SK-N-SH (cell line): ENCODE results near the gene SPNS1. TPM values are rescaled to one million over a fixed set of nuclear protein-coding genes. Genes with fewer than 3 reads are reported as not detected.

ENCODE experiments used
- CTCF ChIA-PET: fragments of 300-600, 350-600 bp; formaldehyde crosslinking; extraction: SDS; loops from one replicate; lab custom pipeline; 2021; lab: Yijun Ruan, JAX
- POLR2A ChIA-PET: fragments of 350-600 bp; sonication (Branson Sonifier 250); formaldehyde crosslinking; extraction: SDS; loops from one replicate; lab custom pipeline; 2020; ENCODE audit warnings: antibody characterized with exemption, inconsistent platforms; lab: Yijun Ruan, JAX
- DNase-seq: peaks from one replicate; pipeline ENCODE4 v3.0.0; 2012
- H2AFZ ChIP-seq: fragments of 200-600 bp; sonication (generic); 2 replicates; pipeline ENCODE4 v1.8.1; 2016; ENCODE audit warnings: antibody characterized with exemption, mild to moderate bottlenecking, low read depth
- H3F3A ChIP-seq: fragments of 200-600 bp; sonication (generic); replicated peaks from 2 replicates; pipeline ENCODE3; 2016; ENCODE audit warnings: antibody characterized with exemption, mild to moderate bottlenecking; ENCODE audit not compliant: insufficient read depth
- H3K27ac ChIP-seq, 2 experiments: fragments of 200-500 bp in 1 of 2; fragments of 200-600 bp in 1 of 2; sonication (Bioruptor generic) in 1 of 2; sonication (generic), shearing (Covaris generic) in 1 of 2; 2 replicates each; pipeline versions ENCODE4 v1.5.1 to v1.6.1; 2014 to 2016; ENCODE audit warnings: low read depth in 2 of 2, inconsistent platforms in 1 of 2, low read length in 1 of 2, mild to moderate bottlenecking in 1 of 2, mixed read lengths in 1 of 2
- H3K27me3 ChIP-seq: fragments of 200-600 bp; sonication (generic), shearing (Covaris generic); 2 replicates; pipeline ENCODE4 v1.6.1; 2016; ENCODE audit warnings: mixed run types; ENCODE audit not compliant: insufficient read depth
- H3K36me3 ChIP-seq, 2 experiments: fragments of 200-500 bp in 1 of 2; fragments of 200-600 bp in 1 of 2; sonication (Bioruptor generic) in 1 of 2; sonication (generic) in 1 of 2; replicated peaks in 1 of 2; 2 replicates each; pipeline versions ENCODE3 to v1.5.1; 2014 to 2016; ENCODE audit warnings: low read length in 1 of 2, mild to moderate bottlenecking in 1 of 2; ENCODE audit not compliant: insufficient read depth in 2 of 2, control insufficient read depth in 1 of 2
- H3K4me1 ChIP-seq, 2 experiments: fragments of 200-500 bp in 1 of 2; fragments of 200-600 bp in 1 of 2; sonication (Bioruptor generic) in 1 of 2; sonication (generic), shearing (Covaris generic) in 1 of 2; 2 replicates each; pipeline versions ENCODE4 v1.5.1 to v1.6.1; 2014 to 2016; ENCODE audit warnings: low read depth in 1 of 2, low read length in 1 of 2, mixed run types in 1 of 2; ENCODE audit not compliant: insufficient read depth in 2 of 2, control insufficient read depth in 1 of 2
- H3K4me2 ChIP-seq: fragments of 200-600 bp; sonication (generic), shearing (Covaris generic); 2 replicates; pipeline ENCODE4 v1.6.1; 2017; ENCODE audit warnings: mixed run types
- H3K4me3 ChIP-seq, 2 experiments: fragments of 200-500 bp in 1 of 2; fragments of 200-600 bp in 1 of 2; sonication (Bioruptor generic) in 1 of 2; sonication (generic), shearing (Covaris generic) in 1 of 2; 2 replicates each; pipeline versions ENCODE4 v1.5.1 to v1.8.1; 2014 to 2016; ENCODE audit warnings: low read depth in 2 of 2, inconsistent platforms in 1 of 2, low read length in 1 of 2, mild to moderate bottlenecking in 1 of 2, mixed read lengths in 1 of 2, moderate library complexity in 1 of 2
- H3K79me2 ChIP-seq: fragments of 200-600 bp; sonication (generic); 2 replicates; pipeline ENCODE4 v1.8.1; 2017; ENCODE audit warnings: mild to moderate bottlenecking; ENCODE audit not compliant: insufficient read depth
- H3K9ac ChIP-seq: fragments of 200-600 bp; sonication (generic); 2 replicates; pipeline ENCODE4 v1.6.1; 2017; ENCODE audit warnings: mixed run types
- H3K9me2 ChIP-seq: fragments of 200-600 bp; sonication (generic); 2 replicates; pipeline ENCODE4 v1.6.1; 2017; ENCODE audit warnings: mixed run types
- H3K9me3 ChIP-seq: fragments of 200-600 bp; sonication (generic); 2 replicates; pipeline ENCODE4 v1.6.1; 2017; ENCODE audit warnings: mixed run types, mild to moderate bottlenecking, moderate library complexity
- H4K20me1 ChIP-seq: fragments of 200-600 bp; sonication (generic); 2 replicates; pipeline ENCODE4 v1.6.1; 2017; ENCODE audit warnings: mild to moderate bottlenecking, mixed run types; ENCODE audit not compliant: insufficient read depth
- CTCF ChIP-seq: fragments of 200-600 bp; sonication (generic); IDR thresholded peaks from 2 replicates; pipeline ENCODE4 v1.6.1; 2017; ENCODE audit warnings: antibody characterized with exemption, mild to moderate bottlenecking, moderate library complexity
- NRF1 ChIP-seq: IDR thresholded peaks from 2 replicates; pipeline ENCODE4 v1.6.1; 2012; ENCODE audit warnings: low read depth, mild to moderate bottlenecking, low read length
- PBX3 ChIP-seq: IDR thresholded peaks from 2 replicates; pipeline ENCODE4; 2012
- RAD21 ChIP-seq: IDR thresholded peaks from 2 replicates; pipeline ENCODE4 v1.6.1; 2012; ENCODE audit warnings: mild to moderate bottlenecking, low read length
- RXRA ChIP-seq: IDR thresholded peaks from 2 replicates; pipeline ENCODE4 v1.4.0; 2012; ENCODE audit warnings: low read depth, mild to moderate bottlenecking, borderline replicate concordance
- WGBS: methylation state at CpG from one replicate; pipeline ENCODE4 v1.1.6; 2017; ENCODE audit warnings: low lambda C conversion rate; 5-methylcytosine and 5-hydroxymethylcytosine counted together
- polyA plus RNA-seq, 3 experiments: library from polyadenylated mRNA; depleted of rRNA; stranded (reverse); fragments of >200 nt; gene quantifications; 2 replicates each; pipeline ENCODE4 v1.2.3, GENCODE V29; 2012
- TF ChIP-seq, protein P1 (sequence below): IDR thresholded peaks from 2 replicates; pipeline ENCODE4 v1.4.0; 2012; ENCODE audit warnings: low read depth, borderline replicate concordance

SPNS1 gene
- polyA plus RNA-seq, 1 of the 3 experiments (the other 2 are of a cell fraction) = 41.1 TPM

- no peaks in the 10 kb centered on the region for H3K79me2 ChIP-seq
- no peaks in the 10 kb centered on the region for H3K9me3 ChIP-seq
- ChIA-PET POLR2A (no interaction called here), CTCF (interaction anchor here (0.6 kb wide), 1 partner anchor 9 kb away, joined by 3 read pairs; no protein-coding TSS in a partner anchor)
- H3K4me3 ChIP-seq = no peak overlapping the region
- no peak overlapping the region for H2AFZ ChIP-seq
- TF ChIP-seq NRF1 = no peak
- 0 out of 2 replicates have a peak, but pooled peaks have one; percentile 8 for TF ChIP-seq CTCF
- peak; percentile 6; the same call in 1 of the 2 replicates for TF ChIP-seq RAD21
- H3K4me2 ChIP-seq = no peak overlapping the region
- H3F3A ChIP-seq = no peaks in the 10 kb centered on the region
- 63% methylated on average over 5 of the region's 8 CpGs for WGBS
- no peaks in the 10 kb centered on the region for H3K36me3 ChIP-seq
- H4K20me1 ChIP-seq = no peaks in the 10 kb centered on the region
- no peaks in the 10 kb centered on the region for H3K27me3 ChIP-seq
- peak; percentile 42 for DNase-seq
- H3K9me2 ChIP-seq = no peaks in the 10 kb centered on the region
- no peaks in the 10 kb centered on the region for H3K4me1 ChIP-seq
- no peak overlapping the region for H3K27ac ChIP-seq
- H3K9ac ChIP-seq = no peak overlapping the region
Observed at GRCh38 chr16:29011112-29011511, 36.5 kb downstream of the SPNS1 start.

- ChIA-PET POLR2A (no interaction called here), CTCF (no interaction called here)
- Histone ChIP-seq H4K20me1 (no peaks in the 10 kb centered on the region), H3K9me2 (no peaks in the 10 kb centered on the region), H3K4me1 (no peaks in the 10 kb centered on the region), H3K27ac (no peak overlapping the region), H3K4me3 (no peak overlapping the region), H3K4me2 (no peak overlapping the region), H3K79me2 (no peaks in the 10 kb centered on the region), H2AFZ (no peak overlapping the region), H3F3A (no peaks in the 10 kb centered on the region), H3K27me3 (no peaks in the 10 kb centered on the region), H3K9me3 (no peaks in the 10 kb centered on the region), H3K9ac (no peak overlapping the region), H3K36me3 (no peaks in the 10 kb centered on the region)
- DNase-seq = no peak
- WGBS = 58% methylated on average over 4 of the region's 4 CpGs
- no peak for TF ChIP-seq PBX3
- no peak for TF ChIP-seq RXRA
- TF ChIP-seq, protein P1, sequence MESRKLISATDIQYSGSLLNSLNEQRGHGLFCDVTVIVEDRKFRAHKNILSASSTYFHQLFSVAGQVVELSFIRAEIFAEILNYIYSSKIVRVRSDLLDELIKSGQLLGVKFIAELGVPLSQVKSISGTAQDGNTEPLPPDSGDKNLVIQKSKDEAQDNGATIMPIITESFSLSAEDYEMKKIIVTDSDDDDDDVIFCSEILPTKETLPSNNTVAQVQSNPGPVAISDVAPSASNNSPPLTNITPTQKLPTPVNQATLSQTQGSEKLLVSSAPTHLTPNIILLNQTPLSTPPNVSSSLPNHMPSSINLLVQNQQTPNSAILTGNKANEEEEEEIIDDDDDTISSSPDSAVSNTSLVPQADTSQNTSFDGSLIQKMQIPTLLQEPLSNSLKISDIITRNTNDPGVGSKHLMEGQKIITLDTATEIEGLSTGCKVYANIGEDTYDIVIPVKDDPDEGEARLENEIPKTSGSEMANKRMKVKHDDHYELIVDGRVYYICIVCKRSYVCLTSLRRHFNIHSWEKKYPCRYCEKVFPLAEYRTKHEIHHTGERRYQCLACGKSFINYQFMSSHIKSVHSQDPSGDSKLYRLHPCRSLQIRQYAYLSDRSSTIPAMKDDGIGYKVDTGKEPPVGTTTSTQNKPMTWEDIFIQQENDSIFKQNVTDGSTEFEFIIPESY = no peak
Observed at GRCh38 chr16:29011851-29012250, 37.3 kb downstream of the SPNS1 start.
